ENCODE measurements around the gene ARIH2.

The ARIH2 gene

DNA sequence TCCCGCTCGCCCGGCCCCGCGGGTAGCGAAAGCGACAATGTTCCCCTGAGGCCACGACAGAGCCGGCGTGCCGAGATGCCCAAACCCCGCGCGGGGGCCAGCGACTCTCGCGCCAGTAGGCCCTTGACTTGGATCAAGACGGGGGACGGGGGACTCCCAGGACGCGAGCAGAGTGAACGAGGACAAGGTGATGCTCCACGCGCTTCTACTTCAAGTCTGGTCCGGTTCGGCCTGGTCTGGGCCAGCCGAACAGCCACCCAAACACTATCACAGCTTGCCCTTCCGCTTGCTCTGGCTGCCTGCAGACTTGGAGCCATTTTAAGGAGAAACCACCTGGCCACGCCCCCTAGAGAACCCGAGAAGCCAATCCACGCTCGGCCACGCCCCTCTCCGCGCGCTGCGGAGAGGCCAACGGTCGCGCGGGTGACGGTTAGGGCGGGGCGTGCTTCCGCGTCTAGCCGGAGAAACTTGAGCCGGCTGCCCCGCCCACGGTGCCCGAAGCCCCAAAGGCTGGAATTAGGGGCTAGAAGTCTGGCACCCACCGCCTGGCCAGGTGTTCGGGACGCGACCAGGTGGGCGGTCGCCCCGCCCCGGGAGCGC is 102.7 kb downstream of the ARIH2 start:
- H3K36me3 ChIP-seq (ENCODE audit: insufficient read depth, low read length), result peaks cover 23% of the 10 kb centered on the region
- peak overlapping the region; percentile 98 for H3K9ac ChIP-seq (ENCODE audit: low read depth, low read length)
- peaks cover 12% of the 10 kb centered on the region; the same call in 1 of the 2 replicates for H3K4me1 ChIP-seq (ENCODE audit: insufficient read depth, low read length)
- H3K9me3 ChIP-seq (ENCODE audit: control insufficient read depth, insufficient read depth, low read length), result no peaks in the 10 kb centered on the region

DNA sequence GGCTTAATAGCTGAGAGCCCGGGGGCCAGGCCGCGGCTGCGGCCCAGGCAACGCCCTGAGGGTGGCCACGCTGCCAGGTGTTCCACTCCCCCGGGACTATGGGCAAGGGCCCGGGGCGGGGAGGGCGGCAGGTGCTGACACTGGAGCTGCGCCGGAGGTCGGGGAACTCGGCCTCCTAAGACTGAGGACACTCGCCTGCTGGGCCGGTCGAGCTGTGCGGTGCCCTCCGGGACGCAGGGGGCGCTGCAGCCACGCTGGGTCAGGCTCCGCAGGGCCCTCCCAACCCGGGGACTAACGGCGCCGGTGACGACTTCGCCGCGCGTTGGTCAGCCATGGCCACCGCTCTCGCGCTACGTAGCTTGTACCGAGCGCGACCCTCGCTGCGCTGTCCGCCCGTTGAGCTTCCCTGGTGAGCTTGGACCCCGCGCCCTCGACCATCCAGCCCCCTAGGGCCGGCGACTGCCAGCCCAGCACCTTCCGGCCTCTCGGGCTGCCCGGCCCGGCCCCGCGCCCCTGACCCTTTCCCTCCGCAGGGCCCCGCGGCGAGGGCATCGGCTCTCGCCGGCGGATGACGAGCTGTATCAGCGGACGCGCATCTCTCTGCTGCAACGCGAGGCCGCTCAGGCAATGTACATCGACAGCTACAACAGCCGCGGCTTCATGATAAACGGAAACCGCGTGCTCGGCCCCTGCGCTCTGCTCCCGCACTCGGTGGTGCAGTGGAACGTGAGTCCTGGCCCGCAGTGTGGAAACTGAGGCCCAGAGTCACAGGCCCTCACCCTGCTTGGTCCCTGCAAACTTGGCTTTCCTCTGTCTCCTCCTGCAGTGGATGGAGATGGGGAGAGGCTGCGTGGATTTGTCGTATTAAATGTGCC is 103.4 kb downstream of the ARIH2 start, which contains the start of gene NDUFAF3:
TSS of gene NDUFAF3 (plus strand) at position 309 of the 875 bp plus-strand sequence. CDS start at position 333, 24 bp downstream.
- peak within 1 kb of the TSS; percentile 98 for H3K9ac ChIP-seq (ENCODE audit: low read depth, low read length)
- H3K36me3 ChIP-seq (ENCODE audit: insufficient read depth, low read length), result peaks cover 27% of the 10 kb centered on the region
- H3K4me1 ChIP-seq (ENCODE audit: insufficient read depth, low read length), result peaks cover 12% of the 10 kb centered on the region; the same call in 1 of the 2 replicates
- no peaks in the 10 kb centered on the region for H3K9me3 ChIP-seq (ENCODE audit: control insufficient read depth, insufficient read depth, low read length)

DNA sequence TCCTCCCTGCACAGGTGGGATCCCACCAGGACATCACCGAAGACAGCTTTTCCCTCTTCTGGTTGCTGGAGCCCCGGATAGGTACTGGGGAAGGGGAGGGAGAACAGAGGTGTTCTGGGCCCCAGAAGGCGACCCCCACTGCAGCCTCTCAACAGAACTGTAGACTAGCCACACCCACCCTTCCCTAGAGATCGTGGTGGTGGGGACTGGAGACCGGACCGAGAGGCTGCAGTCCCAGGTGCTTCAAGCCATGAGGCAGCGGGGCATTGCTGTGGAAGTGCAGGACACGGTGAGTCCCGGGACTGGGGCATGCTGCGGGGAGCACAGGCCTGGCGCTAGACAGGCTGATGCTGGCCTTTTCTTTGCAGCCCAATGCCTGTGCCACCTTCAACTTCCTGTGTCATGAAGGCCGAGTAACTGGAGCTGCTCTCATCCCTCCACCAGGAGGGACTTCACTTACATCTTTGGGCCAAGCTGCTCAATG is 104.1 kb downstream of the ARIH2 start:
- Histone ChIP-seq H3K4me1 (ENCODE audit: insufficient read depth, low read length) (peaks cover 12% of the 10 kb centered on the region; the same call in 1 of the 2 replicates), H3K9ac (ENCODE audit: low read depth, low read length) (peak overlapping the region; percentile 98), H3K36me3 (ENCODE audit: insufficient read depth, low read length) (peaks cover 30% of the 10 kb centered on the region), H3K9me3 (ENCODE audit: control insufficient read depth, insufficient read depth, low read length) (no peaks in the 10 kb centered on the region)

DNA sequence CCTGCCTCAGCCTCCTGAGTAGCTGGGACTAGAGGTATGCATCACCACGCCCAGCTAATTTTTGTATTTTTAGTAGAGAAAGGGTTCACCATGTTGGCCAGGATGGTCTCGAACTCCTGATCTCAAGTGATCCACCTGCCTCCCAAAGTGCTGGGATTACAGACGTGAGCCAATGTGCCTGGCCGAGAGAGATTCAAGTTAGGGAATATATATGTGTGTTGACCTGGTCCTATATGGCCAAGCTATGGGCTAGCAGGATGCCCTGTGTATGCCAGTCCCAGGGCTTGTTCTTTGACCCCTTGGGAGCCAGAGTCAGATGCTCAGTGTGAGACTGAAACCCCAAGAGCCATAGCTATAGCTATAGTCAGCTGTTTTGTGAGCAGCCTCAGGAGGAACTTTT is 105.1 kb downstream of the ARIH2 start:
- Histone ChIP-seq H3K9me3 (ENCODE audit: control insufficient read depth, insufficient read depth, low read length) (no peaks in the 10 kb centered on the region), H3K4me1 (ENCODE audit: insufficient read depth, low read length) (peaks cover 16% of the 10 kb centered on the region; the same call in 1 of the 2 replicates), H3K36me3 (ENCODE audit: insufficient read depth, low read length) (peaks cover 34% of the 10 kb centered on the region), H3K9ac (ENCODE audit: low read depth, low read length) (no peak overlapping the region)

DNA sequence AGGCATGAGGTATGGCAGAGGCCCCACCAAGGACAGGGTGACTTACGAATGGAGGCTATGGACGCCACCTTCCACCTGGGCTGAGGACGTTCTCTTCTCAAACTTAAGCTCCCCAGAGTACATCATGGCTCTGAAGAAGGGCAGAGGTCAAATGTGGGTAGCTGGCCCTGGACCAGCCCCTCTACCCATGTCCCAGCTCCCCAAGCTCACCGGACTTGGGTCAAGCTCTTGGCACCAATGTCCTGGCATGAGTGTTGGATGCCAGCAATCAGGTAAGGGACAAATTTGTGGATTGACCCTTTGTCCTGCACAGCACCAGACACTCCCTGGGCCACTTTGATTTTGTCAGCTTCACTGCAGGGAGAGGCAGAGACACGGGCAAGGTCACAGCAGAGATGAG is 105.8 kb downstream of the ARIH2 start:
- Histone ChIP-seq H3K4me1 (ENCODE audit: insufficient read depth, low read length) (peaks cover 16% of the 10 kb centered on the region; the same call in 1 of the 2 replicates), H3K36me3 (ENCODE audit: insufficient read depth, low read length) (peaks cover 34% of the 10 kb centered on the region), H3K9me3 (ENCODE audit: control insufficient read depth, insufficient read depth, low read length) (no peaks in the 10 kb centered on the region), H3K9ac (ENCODE audit: low read depth, low read length) (no peak overlapping the region)

DNA sequence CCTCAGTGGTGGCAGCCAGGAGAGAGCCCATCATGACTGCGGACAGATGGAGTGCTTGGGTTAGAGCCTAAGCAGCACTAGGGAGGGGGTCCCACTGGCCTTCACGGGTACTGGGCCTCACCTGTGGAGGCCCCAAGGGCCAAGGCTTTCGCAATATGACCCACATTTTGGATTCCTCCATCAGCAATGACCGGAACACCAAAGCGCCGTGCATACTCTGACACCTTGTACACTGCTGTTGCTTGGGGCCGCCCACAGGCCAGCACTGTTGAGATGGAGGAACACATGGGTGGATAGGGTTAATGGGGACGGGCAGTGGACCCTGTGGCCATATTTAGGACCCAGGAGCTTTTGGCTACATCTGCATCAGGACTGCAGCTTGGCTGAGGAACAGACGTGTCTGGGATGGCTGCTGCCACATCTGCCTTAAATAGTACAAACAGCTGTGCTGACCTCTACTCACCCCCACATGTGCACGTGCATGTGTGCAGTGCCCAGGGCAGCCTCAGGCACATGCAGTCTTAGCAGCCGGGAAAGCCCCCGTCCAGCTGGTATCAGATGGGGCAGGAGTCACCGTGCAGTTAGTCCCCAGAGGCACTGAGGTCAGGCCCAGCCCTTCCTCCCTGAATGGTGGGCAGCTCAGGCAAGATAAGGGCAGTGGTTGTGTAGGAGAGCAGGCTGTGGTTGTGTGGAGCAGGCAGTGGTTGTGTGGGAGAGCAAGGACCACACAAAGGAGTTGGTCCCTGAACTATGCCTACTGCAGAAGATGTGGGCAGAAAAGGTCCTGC is 106.6 kb downstream of the ARIH2 start:
- Histone ChIP-seq H3K4me1 (ENCODE audit: insufficient read depth, low read length) (peaks cover 11% of the 10 kb centered on the region; the same call in 1 of the 2 replicates), H3K9me3 (ENCODE audit: control insufficient read depth, insufficient read depth, low read length) (no peaks in the 10 kb centered on the region), H3K36me3 (ENCODE audit: insufficient read depth, low read length) (peaks cover 34% of the 10 kb centered on the region), H3K9ac (ENCODE audit: low read depth, low read length) (no peak overlapping the region)

DNA sequence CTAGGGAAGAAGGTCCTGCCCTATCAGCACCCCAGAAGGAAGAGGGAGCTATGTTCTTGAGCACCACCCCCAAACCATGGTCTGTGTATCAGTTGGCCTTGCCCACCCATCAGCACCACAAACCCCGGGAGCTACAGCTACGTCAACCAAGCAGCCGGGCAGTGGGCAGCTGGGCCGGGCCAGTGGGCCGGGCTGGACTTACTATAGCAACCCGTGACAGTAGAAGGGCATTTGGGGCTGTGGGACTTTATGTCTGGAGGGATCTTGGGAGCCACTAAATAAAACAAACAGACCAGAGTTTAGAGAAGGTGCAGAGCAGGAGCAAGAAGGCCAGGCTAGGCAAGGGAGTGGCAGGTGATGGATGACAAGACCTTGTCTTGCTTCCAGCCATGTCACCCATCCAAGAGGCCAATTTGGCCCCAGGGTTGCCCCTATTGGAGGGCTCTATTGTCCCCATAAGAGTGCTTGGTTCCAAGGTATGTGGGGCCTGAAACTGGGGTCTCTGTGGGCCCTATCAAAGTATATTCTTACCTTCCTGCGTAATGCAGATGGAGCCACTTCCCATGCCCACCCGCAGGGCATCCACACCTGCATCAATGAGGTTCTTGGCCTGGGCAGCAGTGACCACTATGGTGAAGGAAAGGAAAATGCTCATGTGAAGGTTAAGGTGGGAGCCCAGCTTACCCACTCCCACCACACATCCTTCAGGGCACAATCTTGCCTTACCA is 107.3 kb downstream of the ARIH2 start:
- Histone ChIP-seq H3K9ac (ENCODE audit: low read depth, low read length) (no peak overlapping the region), H3K4me1 (ENCODE audit: insufficient read depth, low read length) (peaks cover 11% of the 10 kb centered on the region; the same call in 1 of the 2 replicates), H3K9me3 (ENCODE audit: control insufficient read depth, insufficient read depth, low read length) (no peaks in the 10 kb centered on the region), H3K36me3 (ENCODE audit: insufficient read depth, low read length) (peaks cover 39% of the 10 kb centered on the region)

DNA sequence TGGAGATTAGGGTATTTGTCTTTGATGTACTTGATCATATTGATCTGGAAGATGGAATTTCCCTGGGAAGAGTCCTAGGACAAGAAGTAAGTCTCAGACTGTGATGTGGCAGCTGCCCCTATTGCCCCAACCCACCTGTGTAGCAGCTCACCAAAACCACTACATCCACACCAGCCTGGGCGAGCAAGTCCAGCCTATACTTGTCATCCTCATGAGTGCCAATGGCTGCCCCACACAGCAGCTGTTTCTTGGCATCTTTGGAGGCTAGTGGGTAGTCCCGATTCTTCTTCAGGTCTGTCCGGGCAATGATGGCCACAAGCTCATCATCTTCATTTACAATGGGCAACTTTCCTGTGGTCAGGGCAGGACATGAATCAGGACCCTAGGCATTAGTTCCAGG is 107.9 kb downstream of the ARIH2 start:
- Histone ChIP-seq H3K9me3 (ENCODE audit: control insufficient read depth, insufficient read depth, low read length) (no peaks in the 10 kb centered on the region), H3K9ac (ENCODE audit: low read depth, low read length) (no peak overlapping the region), H3K36me3 (ENCODE audit: insufficient read depth, low read length) (peaks cover 43% of the 10 kb centered on the region), H3K4me1 (ENCODE audit: insufficient read depth, low read length) (peaks cover 11% of the 10 kb centered on the region; the same call in 1 of the 2 replicates)

DNA sequence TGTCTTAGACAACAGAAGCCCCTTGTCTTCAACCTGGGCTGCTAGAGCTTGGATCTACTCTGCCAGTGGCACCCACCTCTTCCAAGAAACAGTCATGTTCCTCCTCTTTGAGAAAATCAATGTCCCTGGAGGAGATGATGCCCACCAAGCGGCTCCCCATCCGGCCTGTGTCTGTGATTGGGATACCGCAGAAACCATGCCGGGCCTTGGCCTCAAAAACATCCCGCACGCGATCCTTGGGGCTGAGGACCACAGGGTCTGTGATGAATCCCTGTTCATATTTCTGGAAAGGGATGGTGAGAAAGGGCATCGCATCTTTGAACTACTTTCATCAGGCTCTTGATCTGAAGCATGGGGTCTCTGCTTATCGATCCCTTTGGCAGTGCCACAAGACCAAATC is 109.0 kb downstream of the ARIH2 start:
- no peaks in the 10 kb centered on the region for H3K9me3 ChIP-seq (ENCODE audit: control insufficient read depth, insufficient read depth, low read length)
- no peak overlapping the region for H3K9ac ChIP-seq (ENCODE audit: low read depth, low read length)
- peaks cover 11% of the 10 kb centered on the region; the same call in 1 of the 2 replicates for H3K4me1 ChIP-seq (ENCODE audit: insufficient read depth, low read length)
- peaks cover 54% of the 10 kb centered on the region for H3K36me3 ChIP-seq (ENCODE audit: insufficient read depth, low read length)

DNA sequence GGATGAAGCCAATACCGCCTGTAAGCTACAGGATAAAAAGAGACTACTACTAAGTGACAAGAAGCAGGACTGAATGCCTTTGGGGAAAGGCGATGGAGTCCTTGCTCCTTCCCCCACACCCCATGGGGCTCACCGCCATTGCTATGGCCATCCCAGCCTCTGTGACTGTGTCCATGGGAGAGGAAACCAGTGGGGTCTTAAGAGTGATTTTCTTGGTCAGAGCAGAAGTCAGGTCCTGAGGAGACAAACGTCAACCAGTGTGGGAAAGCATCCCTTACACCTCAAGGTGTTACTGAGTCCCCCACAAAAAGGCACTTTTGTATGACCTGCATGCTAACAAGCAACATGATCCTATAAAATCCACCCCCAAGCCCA is 109.6 kb downstream of the ARIH2 start:
- Histone ChIP-seq H3K9ac (ENCODE audit: low read depth, low read length) (peak overlapping the region; percentile 72), H3K4me1 (ENCODE audit: insufficient read depth, low read length) (peaks cover 4% of the 10 kb centered on the region; the same call in 1 of the 2 replicates), H3K9me3 (ENCODE audit: control insufficient read depth, insufficient read depth, low read length) (no peaks in the 10 kb centered on the region), H3K36me3 (ENCODE audit: insufficient read depth, low read length) (peaks cover 56% of the 10 kb centered on the region)

DNA sequence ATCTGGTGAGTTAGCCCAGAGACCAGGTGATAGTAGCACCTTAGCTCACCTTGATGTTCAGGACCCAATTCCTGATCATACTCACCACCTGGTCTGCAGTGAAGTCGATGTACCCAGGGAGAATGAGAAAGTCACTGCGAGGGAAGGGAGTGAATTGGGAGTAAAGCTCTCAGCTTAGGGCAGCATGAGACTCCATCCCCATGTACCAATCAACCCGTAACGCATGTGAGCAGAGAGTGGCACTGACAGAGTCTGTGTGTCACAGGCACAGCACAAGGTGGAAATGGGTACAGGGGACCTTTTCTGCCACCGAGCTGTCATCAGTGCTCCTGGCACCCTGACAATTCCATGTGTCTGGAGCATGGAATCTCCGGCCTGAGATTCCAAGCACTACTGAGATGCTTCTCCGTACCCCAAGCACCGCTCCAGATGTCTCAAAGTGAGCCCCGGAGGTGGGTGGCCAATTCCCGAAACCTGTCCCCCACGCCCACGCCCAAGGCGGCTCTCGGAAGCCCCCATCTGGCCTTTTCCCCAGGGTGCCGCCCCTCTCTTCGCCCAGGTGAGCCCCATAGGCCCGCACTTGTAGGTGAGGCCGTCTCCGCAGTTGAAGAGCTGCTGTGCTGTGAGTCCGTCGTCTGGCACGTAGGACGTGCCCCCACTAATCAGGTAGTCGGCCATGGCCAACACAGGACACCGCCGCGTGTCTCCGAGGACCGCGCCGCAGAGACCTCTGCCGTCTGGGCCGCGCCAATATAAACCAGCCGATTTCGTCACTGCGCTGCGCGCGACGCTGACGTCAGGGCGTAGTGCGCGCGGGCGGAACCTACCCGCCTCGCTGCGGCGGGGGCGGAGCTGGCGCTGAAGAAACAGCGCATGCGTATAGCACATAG is 110.3 kb downstream of the ARIH2 start, which contains the start of gene IMPDH2:
TSS of gene IMPDH2 (minus strand) at position 726 of the 890 bp plus-strand sequence. CDS start at position 678, 48 bp downstream.
- peak within 1 kb of the TSS; percentile 72 for H3K9ac ChIP-seq (ENCODE audit: low read depth, low read length)
- H3K4me1 ChIP-seq (ENCODE audit: insufficient read depth, low read length), result peaks cover 4% of the 10 kb centered on the region; the same call in 1 of the 2 replicates
- peaks cover 54% of the 10 kb centered on the region for H3K36me3 ChIP-seq (ENCODE audit: insufficient read depth, low read length)
- no peaks in the 10 kb centered on the region for H3K9me3 ChIP-seq (ENCODE audit: control insufficient read depth, insufficient read depth, low read length)

DNA sequence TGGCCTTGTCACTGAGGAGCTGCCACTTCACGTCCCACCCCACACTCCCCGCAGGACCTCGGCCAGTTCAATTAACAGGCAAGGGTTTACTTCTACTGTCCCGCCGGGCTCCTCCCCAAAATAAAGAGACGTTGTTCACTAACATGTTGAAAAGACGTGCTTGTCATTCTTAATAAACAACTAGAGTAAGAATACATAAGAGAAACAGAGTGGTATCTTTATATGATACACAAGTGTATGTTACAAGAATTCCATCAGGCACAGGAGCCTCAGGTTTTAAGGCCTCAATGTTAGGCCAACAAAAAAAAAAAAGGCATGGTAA is 110.9 kb downstream of the ARIH2 start:
- Histone ChIP-seq H3K4me1 (ENCODE audit: insufficient read depth, low read length) (peaks cover 4% of the 10 kb centered on the region; the same call in 1 of the 2 replicates), H3K9ac (ENCODE audit: low read depth, low read length) (peak overlapping the region; percentile 72; the same call in 1 of the 2 replicates), H3K36me3 (ENCODE audit: insufficient read depth, low read length) (peaks cover 51% of the 10 kb centered on the region), H3K9me3 (ENCODE audit: control insufficient read depth, insufficient read depth, low read length) (no peaks in the 10 kb centered on the region)

DNA sequence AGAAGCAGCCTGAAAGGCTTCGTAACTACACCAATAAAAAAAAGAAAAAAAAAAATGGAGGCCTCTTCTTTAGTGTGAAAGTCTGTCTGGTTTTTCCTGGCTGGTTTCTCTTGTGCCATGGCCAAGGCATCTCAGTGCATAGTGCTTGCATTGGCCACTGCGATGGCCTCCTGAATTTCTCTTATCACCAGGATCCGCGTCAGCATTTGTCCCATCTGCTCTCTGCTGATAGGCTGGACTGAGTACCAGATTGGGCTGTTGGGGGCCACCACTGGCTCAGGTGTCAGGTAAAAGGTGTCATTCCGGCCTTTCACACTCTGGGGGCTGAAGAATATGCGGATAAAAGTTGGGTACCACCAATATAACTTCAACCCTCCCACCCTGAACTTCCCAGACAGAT is 111.7 kb downstream of the ARIH2 start:
- peaks cover 46% of the 10 kb centered on the region for H3K36me3 ChIP-seq (ENCODE audit: insufficient read depth, low read length)
- H3K9ac ChIP-seq (ENCODE audit: low read depth, low read length), result no peak overlapping the region
- no peaks in the 10 kb centered on the region for H3K9me3 ChIP-seq (ENCODE audit: control insufficient read depth, insufficient read depth, low read length)
- peaks cover 4% of the 10 kb centered on the region; the same call in 1 of the 2 replicates for H3K4me1 ChIP-seq (ENCODE audit: insufficient read depth, low read length)
